ENCODE measurements around the gene ZNF618. TPM values are rescaled to one million over a fixed set of nuclear protein-coding genes. Genes with fewer than 3 reads are reported as not detected.

The ZNF618 gene
- total RNA-seq, 2 experiments from 2014 or later, result not detected

GRCh38 chr9:114034661-114035062 lies 158.6 kb downstream of the ZNF618 start:
- H3K36me3 ChIP-seq (ENCODE audit: insufficient read depth, low read length), result no peaks in the 10 kb centered on the region
- no peak for DNase-seq (ENCODE audit: low spot score)
- intact Hi-C loops (cut with micrococcal nuclease; ENCODE audit: unreplicated experiment), result no loop called here
- no peaks in the 10 kb centered on the region for H4K20me1 ChIP-seq (ENCODE audit: insufficient read depth, low read length)
- TF ChIP-seq EZH2phosphoT487 (IDR thresholded peaks at IDR 0.05; ENCODE audit: borderline replicate concordance, low read depth, low read length) (no peak), CTCF (conservative IDR thresholded peaks at IDR 0.05; ENCODE audit: low read length) (no peak)
- no peaks in the 10 kb centered on the region for H3K9me3 ChIP-seq (ENCODE audit: low read length)
- no peaks in the 10 kb centered on the region for H3K4me1 ChIP-seq (ENCODE audit: insufficient read depth, low read length, poor library complexity, severe bottlenecking)
- H2AFZ ChIP-seq (ENCODE audit: low read length), result no peak overlapping the region
- H3K27ac ChIP-seq (ENCODE audit: low read depth, low read length, poor library complexity, severe bottlenecking), result no peak overlapping the region
- ChIA-PET POLR2A (no interaction called here), CTCF (ENCODE audit: unreplicated experiment) (no interaction called here)
- H3K79me2 ChIP-seq (ENCODE audit: insufficient read depth, low read depth, low read length), result no peaks in the 10 kb centered on the region
- BruUV-seq (replicated peaks), result no TSS peak
- H3K4me3 ChIP-seq (ENCODE audit: low read depth, low read length, poor library complexity, severe bottlenecking), result no peak overlapping the region
- H3K4me2 ChIP-seq (ENCODE audit: low read length), result no peak overlapping the region
- H3K9me2 ChIP-seq (ENCODE audit: insufficient read depth, low read length), result no peaks in the 10 kb centered on the region

- Histone ChIP-seq H3K9me2 (ENCODE audit: insufficient read depth, low read length) (no peaks in the 10 kb centered on the region), H3K9me3 (ENCODE audit: low read length) (no peaks in the 10 kb centered on the region), H4K20me1 (ENCODE audit: insufficient read depth, low read length) (no peaks in the 10 kb centered on the region), H3K4me3 (ENCODE audit: low read depth, low read length, poor library complexity, severe bottlenecking) (no peak overlapping the region), H3K36me3 (ENCODE audit: insufficient read depth, low read length) (no peaks in the 10 kb centered on the region), H3K79me2 (ENCODE audit: insufficient read depth, low read depth, low read length) (no peaks in the 10 kb centered on the region), H3K4me2 (ENCODE audit: low read length) (no peak overlapping the region), H3K4me1 (ENCODE audit: insufficient read depth, low read length, poor library complexity, severe bottlenecking) (no peaks in the 10 kb centered on the region), H2AFZ (ENCODE audit: low read length) (no peak overlapping the region), H3K27ac (ENCODE audit: low read depth, low read length, poor library complexity, severe bottlenecking) (no peak overlapping the region)
- no TSS peak for BruUV-seq (replicated peaks)
- POLR2A ChIA-PET, result no interaction called here
- no peak for TF ChIP-seq CTCF (conservative IDR thresholded peaks at IDR 0.05; ENCODE audit: low read length)
- TF ChIP-seq EZH2phosphoT487 (IDR thresholded peaks at IDR 0.05; ENCODE audit: borderline replicate concordance, low read depth, low read length), result no peak
- intact Hi-C loops (cut with micrococcal nuclease; ENCODE audit: unreplicated experiment), result no loop called here
- CTCF ChIA-PET (ENCODE audit: unreplicated experiment), result no interaction called here
- no peak for DNase-seq (ENCODE audit: low spot score)
Measured at GRCh38 chr9:114035221-114035844, 159.2 kb downstream of the ZNF618 start.

- intact Hi-C loops (cut with micrococcal nuclease; ENCODE audit: unreplicated experiment), result no loop called here
Measured at GRCh38 chr9:114035845-114036801, 160.0 kb downstream of the ZNF618 start.

More at GRCh38 chr9:114035845-114036801, 160.0 kb downstream of the ZNF618 start:
- H3K4me1 ChIP-seq (ENCODE audit: insufficient read depth, low read length, poor library complexity, severe bottlenecking), result no peaks in the 10 kb centered on the region
- POLR2A ChIA-PET, result no interaction called here
- no peaks in the 10 kb centered on the region for H3K36me3 ChIP-seq (ENCODE audit: insufficient read depth, low read length)
- no peaks in the 10 kb centered on the region for H3K79me2 ChIP-seq (ENCODE audit: insufficient read depth, low read depth, low read length)
- BruUV-seq (replicated peaks), result no TSS peak
- no peak overlapping the region for H3K4me2 ChIP-seq (ENCODE audit: low read length)
- DNase-seq (ENCODE audit: low spot score), result no peak
- H3K27ac ChIP-seq (ENCODE audit: low read depth, low read length, poor library complexity, severe bottlenecking), result no peak overlapping the region
- H4K20me1 ChIP-seq (ENCODE audit: insufficient read depth, low read length), result no peaks in the 10 kb centered on the region
- TF ChIP-seq EZH2phosphoT487 (IDR thresholded peaks at IDR 0.05; ENCODE audit: borderline replicate concordance, low read depth, low read length) (no peak), CTCF (conservative IDR thresholded peaks at IDR 0.05; ENCODE audit: low read length) (no peak)
- no peak overlapping the region for H3K4me3 ChIP-seq (ENCODE audit: low read depth, low read length, poor library complexity, severe bottlenecking)
- no peaks in the 10 kb centered on the region for H3K9me3 ChIP-seq (ENCODE audit: low read length)
- CTCF ChIA-PET (ENCODE audit: unreplicated experiment), result no interaction called here
- no peak overlapping the region for H2AFZ ChIP-seq (ENCODE audit: low read length)
- no peaks in the 10 kb centered on the region for H3K9me2 ChIP-seq (ENCODE audit: insufficient read depth, low read length)
